HG02623 (cell line): ENCODE measurements around the gene FGFR2.

Experiments used
- ATAC-seq: cut with Tn5 transposase; IDR thresholded peaks from one replicate; pipeline ENCODE4 v1.9.1; 2021; ENCODE audit warnings: moderate library complexity; ENCODE audit not compliant: unreplicated experiment

The FGFR2 gene

GRCh38 chr10:121592155-121592890, 5.9 kb downstream of the FGFR2 start:
- no peak for ATAC-seq

GRCh38 chr10:121591186-121591585, 7.1 kb downstream of the FGFR2 start:
- ATAC-seq = no peak

DNA sequence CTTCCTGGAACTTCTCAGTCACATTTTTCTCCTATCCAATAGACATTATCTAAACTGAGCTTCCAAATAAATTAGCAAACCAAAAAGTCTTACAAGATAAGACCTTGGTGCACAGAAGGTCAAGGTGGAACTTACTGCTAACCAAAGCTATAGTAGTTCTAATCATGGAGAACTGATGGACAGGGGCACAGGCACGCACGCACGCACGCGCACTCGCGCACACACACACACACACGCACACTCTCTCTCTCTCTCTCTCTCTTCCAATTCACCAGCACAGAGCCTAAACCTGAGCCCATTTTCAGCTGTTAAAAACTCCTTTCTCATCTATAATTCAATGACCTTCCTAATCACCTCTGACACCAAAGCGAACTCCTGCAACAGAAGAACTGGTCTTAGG, 7.5 kb downstream of the FGFR2 start:
- no peak for ATAC-seq

DNA sequence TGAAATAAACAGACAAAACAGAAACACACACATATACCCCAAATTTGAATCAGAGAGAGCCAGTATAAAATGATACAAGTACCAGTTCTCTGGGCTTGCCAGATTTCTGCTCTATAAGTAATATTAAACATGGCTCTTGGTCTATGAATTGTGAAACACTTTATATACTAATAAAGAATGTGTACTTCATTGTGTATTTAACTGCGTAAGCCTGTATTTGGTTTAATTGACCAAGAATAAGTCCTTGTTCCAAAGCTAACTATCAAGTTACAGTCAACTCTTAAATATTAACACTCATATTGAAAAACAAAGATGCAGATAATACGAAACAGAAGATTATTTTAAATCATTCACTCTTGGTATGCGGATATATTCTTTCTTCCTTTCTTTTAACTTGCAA, 8.7 kb downstream of the FGFR2 start:
- ATAC-seq = no peak

DNA sequence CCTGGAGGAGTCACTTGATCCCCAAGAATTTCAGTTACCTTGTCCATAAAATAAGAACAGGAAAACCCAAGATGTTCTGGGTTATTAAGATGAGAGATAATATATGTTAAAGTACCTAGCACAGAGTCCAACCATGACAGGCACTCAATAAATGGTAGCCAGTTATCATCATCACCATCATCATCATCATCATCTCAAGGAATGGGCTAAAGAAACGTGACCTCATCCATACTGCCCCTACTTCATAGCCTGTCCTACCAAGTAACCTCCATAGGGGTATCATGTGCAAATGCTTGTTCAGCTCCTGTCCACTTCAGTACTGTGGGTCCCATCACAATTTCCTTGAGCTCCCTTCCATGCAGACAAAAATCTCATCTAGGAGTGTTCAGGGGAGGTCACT, 14.4 kb downstream of the FGFR2 start:
- ATAC-seq = no peak

GRCh38 chr10:121583258-121583657, 15.0 kb downstream of the FGFR2 start:
- ATAC-seq = no peak

DNA sequence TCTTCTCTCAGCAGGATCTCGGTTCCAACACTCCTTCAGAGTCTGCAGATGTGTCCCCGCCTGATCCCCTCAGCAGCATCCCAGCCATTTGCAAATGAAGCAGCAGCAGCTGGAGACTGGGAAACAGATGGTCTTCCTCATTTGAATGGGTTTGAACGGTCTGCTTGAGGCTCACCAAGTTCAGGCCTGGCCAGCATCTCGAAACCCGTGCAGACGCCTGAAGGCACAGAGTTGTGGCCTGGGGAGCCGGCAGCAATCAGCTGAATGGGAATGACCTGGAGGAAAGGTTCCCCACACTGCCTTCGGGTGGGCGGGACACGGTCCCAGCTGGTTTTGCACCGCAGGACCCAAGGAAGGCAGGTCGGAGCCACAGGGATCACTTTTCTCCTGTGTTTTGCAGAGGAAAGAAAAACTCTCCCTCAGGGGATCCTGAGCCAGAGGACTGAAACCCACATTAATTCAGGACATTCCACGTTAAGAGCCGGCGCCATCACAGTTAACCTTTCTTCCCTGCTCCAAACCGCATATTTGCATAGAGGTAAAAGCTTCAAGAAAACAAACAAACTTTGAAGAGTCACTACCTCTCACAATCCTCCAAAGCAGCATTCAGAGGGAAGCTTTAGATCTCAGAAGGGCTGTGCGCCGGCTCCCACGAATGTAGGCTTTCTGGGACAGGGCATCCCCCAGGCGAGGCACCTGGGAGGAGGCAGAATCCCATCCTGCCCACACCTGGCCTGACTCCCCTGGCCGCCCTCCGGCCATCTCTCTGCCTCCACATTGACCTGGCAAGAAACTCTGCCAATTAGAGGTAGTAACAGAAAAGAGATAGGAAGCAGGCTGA, 17.7 kb downstream of the FGFR2 start:
- ATAC-seq = no peak

- ATAC-seq = no peak
Measured at GRCh38 chr10:121579656-121580055, 18.6 kb downstream of the FGFR2 start.

DNA sequence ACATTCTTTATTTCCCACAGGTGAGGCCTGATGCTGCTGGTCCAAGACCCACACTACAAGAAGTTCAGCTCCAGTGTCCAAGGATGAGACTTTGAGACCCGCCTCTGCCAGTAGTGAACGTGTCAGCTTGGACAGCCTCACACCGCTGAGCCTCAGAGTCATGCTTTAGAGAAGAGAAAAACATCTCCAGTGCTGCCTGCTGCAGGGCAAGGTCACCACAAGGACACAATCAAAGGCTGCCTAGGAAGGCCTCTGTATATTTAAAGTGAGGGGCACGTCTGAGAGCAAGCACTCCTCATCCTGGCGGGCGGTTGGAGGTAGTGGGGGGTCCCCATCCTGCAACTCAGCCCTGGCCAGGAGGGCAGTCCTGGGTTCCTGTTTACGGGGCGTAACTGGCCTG, 19.3 kb downstream of the FGFR2 start:
- no peak for ATAC-seq

DNA sequence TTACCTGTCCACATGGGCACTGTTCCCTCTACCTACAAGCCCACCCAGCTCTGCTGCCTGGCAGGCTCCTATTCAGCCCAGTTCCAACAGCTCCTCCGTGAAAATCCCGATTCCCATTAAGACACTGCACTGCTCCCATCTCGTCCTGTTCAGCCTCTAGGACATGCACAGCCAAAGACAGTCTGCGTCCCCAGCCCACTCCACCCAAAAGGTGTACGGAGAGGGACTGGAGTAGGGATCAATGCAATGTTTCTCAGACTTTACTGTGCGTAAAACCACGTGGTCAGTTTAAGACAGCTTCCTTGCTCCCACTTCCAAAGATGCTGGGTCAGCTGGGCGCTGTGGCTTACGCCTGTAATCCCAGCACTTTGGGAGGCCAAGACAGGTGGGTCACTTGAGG, 19.9 kb downstream of the FGFR2 start:
- ATAC-seq = no peak

- ATAC-seq = no peak
Measured at GRCh38 chr10:121577568-121577967, 20.7 kb downstream of the FGFR2 start.

- ATAC-seq = no peak
Measured at GRCh38 chr10:121576139-121576538, 22.1 kb downstream of the FGFR2 start.

DNA sequence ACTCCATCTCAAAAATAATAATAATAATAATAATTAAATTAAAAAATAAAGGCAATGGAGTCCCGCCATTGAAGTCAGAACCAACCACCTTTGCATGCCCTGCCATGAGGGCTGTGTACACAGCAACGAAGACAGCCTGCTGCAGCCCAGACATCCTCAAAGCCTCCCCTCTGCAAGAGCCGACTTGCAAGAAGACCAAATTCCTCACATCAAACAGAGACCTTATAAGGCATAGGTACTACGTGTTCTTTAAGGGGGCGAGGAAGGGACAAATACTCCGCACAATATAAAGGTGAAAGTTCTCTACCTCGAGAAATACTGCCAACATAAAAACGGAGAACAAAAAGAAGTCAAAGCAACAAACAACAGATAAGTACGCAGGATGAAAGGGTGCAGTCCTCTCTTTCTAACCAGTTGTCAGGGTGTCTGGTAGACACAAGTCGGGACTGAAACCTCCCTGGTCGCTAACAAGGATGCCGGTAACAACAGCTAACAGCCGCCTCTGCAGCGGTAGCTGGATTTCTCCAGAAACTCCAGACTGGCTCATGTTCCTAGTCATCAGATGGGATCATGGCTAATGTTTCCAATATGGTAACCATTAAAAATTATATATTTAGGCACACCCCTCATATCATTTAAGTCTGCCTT, 23.6 kb downstream of the FGFR2 start:
- ATAC-seq = no peak

GRCh38 chr10:121573538-121573941, 24.7 kb downstream of the FGFR2 start:
- ATAC-seq = no peak

GRCh38 chr10:121572859-121573537, 25.2 kb downstream of the FGFR2 start:
- no peak for ATAC-seq

- ATAC-seq = no peak
Measured at GRCh38 chr10:121570315-121570714, 27.9 kb downstream of the FGFR2 start.

- ATAC-seq = no peak
Measured at GRCh38 chr10:121568275-121568674, 30.0 kb downstream of the FGFR2 start.

GRCh38 chr10:121567569-121567968, 30.7 kb downstream of the FGFR2 start:
- no peak for ATAC-seq

DNA sequence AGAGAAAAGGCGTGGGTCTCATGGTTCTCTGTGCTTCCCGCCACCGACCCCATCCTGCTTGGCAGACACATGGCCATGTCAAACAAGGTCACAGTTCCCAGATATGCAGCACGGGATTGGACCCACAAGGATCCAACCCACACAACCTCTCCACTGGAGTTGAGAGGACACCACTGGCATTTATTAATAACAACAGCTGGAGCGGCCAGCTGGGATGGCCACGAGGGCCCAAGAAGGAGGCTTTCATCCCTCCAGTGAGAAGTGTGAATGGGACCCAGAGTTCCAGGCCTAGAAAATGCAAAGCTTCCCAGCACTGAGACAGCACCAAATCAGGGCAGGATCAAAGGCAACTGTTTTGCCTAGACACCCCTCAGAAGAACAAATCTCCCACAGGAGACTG, 31.5 kb downstream of the FGFR2 start:
- ATAC-seq = no peak

DNA sequence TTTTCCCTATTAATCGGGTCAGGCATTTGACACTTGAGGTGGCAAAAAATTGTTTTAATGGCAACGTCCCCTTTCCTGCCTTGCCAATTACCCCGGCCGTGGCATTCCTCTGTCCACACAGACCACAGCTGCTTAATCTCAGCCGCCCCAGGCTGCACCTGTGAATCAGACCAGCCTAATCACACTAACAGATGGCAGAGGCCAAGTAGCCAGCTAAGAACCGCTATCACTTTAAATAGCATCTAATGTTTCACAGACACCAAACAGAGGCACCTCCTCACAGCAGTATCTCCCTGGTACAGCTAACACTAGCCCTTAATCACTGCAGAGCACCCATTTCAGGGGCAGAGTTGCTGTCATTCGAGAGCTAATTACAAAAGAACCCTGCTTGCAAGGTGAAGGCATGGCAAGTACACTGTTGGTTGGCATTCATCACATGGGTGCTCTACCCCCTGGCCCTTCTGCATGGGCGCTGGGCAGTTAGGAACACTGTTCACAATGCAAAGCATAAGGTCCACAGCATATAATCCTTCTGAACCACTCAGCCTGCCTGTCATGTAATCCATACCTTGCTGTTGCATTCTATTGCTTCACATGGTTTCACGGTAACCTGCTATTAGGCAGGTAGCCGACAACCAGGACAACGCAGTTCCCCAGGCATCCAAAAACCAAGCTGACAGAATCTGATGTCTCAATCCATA, 38.8 kb downstream of the FGFR2 start:
- ATAC-seq = no peak

DNA sequence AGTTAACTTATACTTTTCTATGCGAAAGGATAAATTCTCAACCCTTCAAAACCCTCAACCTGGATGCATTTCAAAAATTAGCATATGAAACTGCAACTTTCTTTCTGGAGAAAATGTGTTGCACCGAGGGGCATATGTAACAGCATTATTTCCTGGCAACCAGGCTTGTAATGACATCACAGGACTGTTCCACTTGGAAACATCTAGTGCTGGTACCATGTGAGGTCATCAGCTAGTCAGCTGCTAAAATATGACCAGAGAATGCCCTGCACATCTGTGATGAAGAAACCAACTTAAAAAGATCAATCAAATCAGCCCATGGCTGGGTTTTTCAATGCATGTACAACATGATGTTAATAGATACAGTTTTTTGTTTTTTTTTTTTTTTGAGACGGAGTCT, 40.0 kb downstream of the FGFR2 start:
- ATAC-seq = no peak
